ENCODE measurements around the gene ANKZF1. TPM values are rescaled to one million over a fixed set of nuclear protein-coding genes. Genes with fewer than 3 reads are reported as not detected.

ANKZF1 gene
- total RNA-seq, 1 experiment from 2014 or later, result 51.5 TPM

GRCh38 chr2:219184121-219184520, 45.5 kb upstream of the ANKZF1 start:
- Mint-ChIP-seq H3K4me1 (ENCODE audit: low read depth, unreplicated experiment) (peaks cover 1% of the 10 kb centered on the region), H3K9me3 (ENCODE audit: unreplicated experiment) (no peaks in the 10 kb centered on the region), H3K27ac (ENCODE audit: unreplicated experiment) (no peak overlapping the region), H3K27me3 (ENCODE audit: insufficient read depth, unreplicated experiment) (no peaks in the 10 kb centered on the region), H3K36me3 (ENCODE audit: insufficient read depth, unreplicated experiment) (peaks cover 20% of the 10 kb centered on the region), H3K4me3 (ENCODE audit: unreplicated experiment) (no peak overlapping the region)
- ChIA-PET CTCF (no interaction called here), POLR2A (no interaction called here)
- Histone ChIP-seq H3K4me3 (ENCODE audit: low read depth, low read length) (no peak overlapping the region), H3K27me3 (replicated peaks; ENCODE audit: control insufficient read depth, insufficient read depth, low read length) (no peaks in the 10 kb centered on the region), H3K9me3 (no peaks in the 10 kb centered on the region), H3K36me3 (ENCODE audit: control insufficient read depth, insufficient read depth, low read length) (peaks cover 6% of the 10 kb centered on the region), H3K4me1 (peaks cover 2% of the 10 kb centered on the region)
- no TSS peak for BruUV-seq (replicated peaks)
- no peak for DNase-seq
- TF ChIP-seq CTCF (IDR thresholded peaks at IDR 0.05; ENCODE audit: insufficient read depth in 1 of 2, low read depth in 1 of 2, low read length in 1 of 2, severe bottlenecking in 1 of 2, unreplicated experiment in 1 of 2), result no peak
- intact Hi-C loops (cut with micrococcal nuclease; ENCODE audit: unreplicated experiment), result no loop called here

DNA sequence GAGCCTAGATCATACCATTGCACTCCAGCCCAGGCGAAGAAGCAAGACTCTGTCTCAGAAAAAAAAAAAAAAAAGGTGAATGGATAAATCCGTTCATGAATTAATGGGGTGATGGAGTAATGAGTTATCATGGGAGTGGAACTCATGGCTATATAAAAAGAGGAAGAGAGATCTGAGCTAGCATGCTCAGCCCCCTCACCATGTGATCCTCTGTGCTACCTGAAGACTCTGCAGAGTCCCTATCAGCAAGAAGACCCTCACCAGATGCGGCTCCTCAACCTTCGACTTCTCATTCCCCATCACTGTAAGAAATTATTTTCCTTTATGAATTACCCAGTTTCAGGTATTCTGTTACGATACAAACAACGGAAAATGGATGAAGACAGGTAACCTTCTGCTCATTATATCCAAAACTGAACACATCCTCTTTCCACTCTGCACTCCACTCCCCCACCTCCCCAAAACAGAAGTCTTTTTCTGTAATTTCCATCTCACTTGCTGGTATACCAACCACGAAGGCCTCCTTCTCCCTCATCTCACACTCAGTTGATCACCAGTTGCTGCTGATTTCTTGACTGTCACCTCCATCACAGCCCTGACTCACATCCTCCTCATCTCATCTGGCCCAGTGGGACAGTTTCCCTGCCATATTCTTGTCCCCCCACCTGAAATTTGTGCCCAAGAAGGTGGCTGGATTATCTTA, 42.7 kb upstream of the ANKZF1 start:
- no peaks in the 10 kb centered on the region for H3K4me1 ChIP-seq
- H3K9me3 Mint-ChIP-seq (ENCODE audit: unreplicated experiment), result no peaks in the 10 kb centered on the region
- no peaks in the 10 kb centered on the region for H3K4me1 Mint-ChIP-seq (ENCODE audit: low read depth, unreplicated experiment)
- peaks cover 1% of the 10 kb centered on the region; the same call in 1 of the 2 replicates for H3K36me3 ChIP-seq (ENCODE audit: control insufficient read depth, insufficient read depth, low read length)
- no peaks in the 10 kb centered on the region for H3K9me3 ChIP-seq
- H3K4me3 Mint-ChIP-seq (ENCODE audit: unreplicated experiment), result no peak overlapping the region
- no peak for DNase-seq
- H3K27ac Mint-ChIP-seq (ENCODE audit: unreplicated experiment), result no peak overlapping the region
- TF ChIP-seq CTCF (IDR thresholded peaks at IDR 0.05; ENCODE audit: insufficient read depth in 1 of 2, low read depth in 1 of 2, low read length in 1 of 2, severe bottlenecking in 1 of 2, unreplicated experiment in 1 of 2), result no peak
- intact Hi-C loops (cut with micrococcal nuclease; ENCODE audit: unreplicated experiment), result no loop called here
- ChIA-PET CTCF (no interaction called here), POLR2A (no interaction called here)
- peaks cover 10% of the 10 kb centered on the region for H3K36me3 Mint-ChIP-seq (ENCODE audit: insufficient read depth, unreplicated experiment)
- no peaks in the 10 kb centered on the region for H3K27me3 ChIP-seq (replicated peaks; ENCODE audit: control insufficient read depth, insufficient read depth, low read length)
- H3K4me3 ChIP-seq (ENCODE audit: low read depth, low read length), result no peak overlapping the region
- no peaks in the 10 kb centered on the region for H3K27me3 Mint-ChIP-seq (ENCODE audit: insufficient read depth, unreplicated experiment)
- BruUV-seq (replicated peaks), result no TSS peak

- no peak for TF ChIP-seq CTCF (IDR thresholded peaks at IDR 0.05; ENCODE audit: insufficient read depth in 1 of 2, low read depth in 1 of 2, low read length in 1 of 2, severe bottlenecking in 1 of 2, unreplicated experiment in 1 of 2)
- H3K4me1 Mint-ChIP-seq (ENCODE audit: low read depth, unreplicated experiment), result no peaks in the 10 kb centered on the region
- no TSS peak for BruUV-seq (replicated peaks)
- CTCF ChIA-PET, result interaction anchor here (0.7 to 1.4 kb wide), 2 partner anchors 9 to 81 kb away, joined by 6 to 9 read pairs; partner anchors contain the start of genes DNAJB2 and ZFAND2B
- no peaks in the 10 kb centered on the region for H3K27me3 ChIP-seq (replicated peaks; ENCODE audit: control insufficient read depth, insufficient read depth, low read length)
- H3K4me3 ChIP-seq (ENCODE audit: low read depth, low read length), result no peak overlapping the region
- POLR2A ChIA-PET, result interaction anchor here (0.6 to 0.7 kb wide), 2 partner anchors 52 to 128 kb away, joined by 3 to 7 read pairs; no protein-coding TSS in a partner anchor
- H3K4me1 ChIP-seq, result no peaks in the 10 kb centered on the region
- intact Hi-C loops (cut with micrococcal nuclease; ENCODE audit: unreplicated experiment), result no loop called here
- H3K36me3 Mint-ChIP-seq (ENCODE audit: insufficient read depth, unreplicated experiment), result no peaks in the 10 kb centered on the region
- no peaks in the 10 kb centered on the region for H3K27me3 Mint-ChIP-seq (ENCODE audit: insufficient read depth, unreplicated experiment)
- H3K4me3 Mint-ChIP-seq (ENCODE audit: unreplicated experiment), result no peak overlapping the region
- H3K9me3 Mint-ChIP-seq (ENCODE audit: unreplicated experiment), result no peaks in the 10 kb centered on the region
- no peak for DNase-seq
- H3K27ac Mint-ChIP-seq (ENCODE audit: unreplicated experiment), result no peak overlapping the region
- no peaks in the 10 kb centered on the region for H3K9me3 ChIP-seq
- no peaks in the 10 kb centered on the region for H3K36me3 ChIP-seq (ENCODE audit: control insufficient read depth, insufficient read depth, low read length)
Observed at GRCh38 chr2:219197388-219197787, 32.2 kb upstream of the ANKZF1 start.
